BLaER1 (cell line): ENCODE results near the gene TARS2.
A peak's percentile ranks its signal among the peaks of the same experiment; 100 is the strongest.

Source experiments
- H3K27ac ChIP-seq: shearing (Covaris generic); formaldehyde crosslinking; 2 replicates; pipeline ENCODE4 v1.8.1; 2022
- H3K27me3 ChIP-seq: shearing (Covaris generic); formaldehyde crosslinking; 2 replicates; pipeline ENCODE4 v1.8.1; 2022
- H3K36me3 ChIP-seq: shearing (Covaris generic); formaldehyde crosslinking; 2 replicates; pipeline ENCODE4 v1.8.1; 2022
- H3K4me1 ChIP-seq: shearing (Covaris generic); formaldehyde crosslinking; 2 replicates; pipeline ENCODE4 v1.8.1; 2022
- H3K4me2 ChIP-seq: shearing (Covaris generic); formaldehyde crosslinking; 2 replicates; pipeline ENCODE4 v1.8.1; 2022
- H3K4me3 ChIP-seq: shearing (Covaris generic); formaldehyde crosslinking; 2 replicates; pipeline ENCODE4 v1.8.1; 2022
- H3K9ac ChIP-seq: shearing (Covaris generic); formaldehyde crosslinking; 2 replicates; pipeline ENCODE4 v1.8.1; 2022
- H3K9me3 ChIP-seq: shearing (Covaris generic); formaldehyde crosslinking; 2 replicates; pipeline ENCODE4 v1.8.1; 2022
- H4K20me1 ChIP-seq: shearing (Covaris generic); formaldehyde crosslinking; 2 replicates; pipeline ENCODE4 v1.8.1; 2022
- Cebpa-rat ChIP-seq: shearing (Covaris generic); IDR thresholded peaks from 2 replicates; pipeline ENCODE4 v1.8.1; 2022

The TARS2 gene

GRCh38 chr1:150476754-150477153 lies 10.5 kb upstream of the TARS2 start:
- Histone ChIP-seq H3K36me3 (peaks cover 23% of the 10 kb centered on the region), H3K4me2 (no peak overlapping the region), H3K4me3 (no peak overlapping the region), H3K27ac (no peak overlapping the region), H3K4me1 (no peaks in the 10 kb centered on the region), H3K9me3 (no peaks in the 10 kb centered on the region), H3K9ac (no peak overlapping the region), H4K20me1 (no peaks in the 10 kb centered on the region), H3K27me3 (no peaks in the 10 kb centered on the region)
- TF ChIP-seq Cebpa-rat: no peak

GRCh38 chr1:150477320-150477719 lies 9.9 kb upstream of the TARS2 start:
- Histone ChIP-seq H3K27me3 (no peaks in the 10 kb centered on the region), H3K27ac (no peak overlapping the region), H3K4me2 (no peak overlapping the region), H4K20me1 (no peaks in the 10 kb centered on the region), H3K4me3 (no peak overlapping the region), H3K9ac (no peak overlapping the region), H3K9me3 (no peaks in the 10 kb centered on the region), H3K4me1 (no peaks in the 10 kb centered on the region), H3K36me3 (peaks cover 17% of the 10 kb centered on the region)
- no peak for TF ChIP-seq Cebpa-rat

- no peaks in the 10 kb centered on the region for H3K9me3 ChIP-seq
- H3K4me2 ChIP-seq: no peak overlapping the region
- H3K9ac ChIP-seq: no peak overlapping the region
- H4K20me1 ChIP-seq: no peaks in the 10 kb centered on the region
- H3K4me3 ChIP-seq: no peak overlapping the region
- no peak for TF ChIP-seq Cebpa-rat
- no peak overlapping the region for H3K27ac ChIP-seq
- H3K36me3 ChIP-seq: peaks cover 13% of the 10 kb centered on the region
- no peaks in the 10 kb centered on the region for H3K4me1 ChIP-seq
- H3K27me3 ChIP-seq: no peaks in the 10 kb centered on the region
Measured at GRCh38 chr1:150477733-150478132, 9.5 kb upstream of the TARS2 start.

GRCh38 chr1:150479370-150479769 lies 7.8 kb upstream of the TARS2 start:
- no peaks in the 10 kb centered on the region for H3K27me3 ChIP-seq
- H4K20me1 ChIP-seq: no peaks in the 10 kb centered on the region
- no peak overlapping the region for H3K4me3 ChIP-seq
- no peak overlapping the region for H3K4me2 ChIP-seq
- H3K36me3 ChIP-seq: no peaks in the 10 kb centered on the region; the same call in 1 of the 2 replicates
- no peak overlapping the region for H3K27ac ChIP-seq
- no peak overlapping the region for H3K9ac ChIP-seq
- H3K9me3 ChIP-seq: no peaks in the 10 kb centered on the region
- no peaks in the 10 kb centered on the region for H3K4me1 ChIP-seq
- no peak for TF ChIP-seq Cebpa-rat

- TF ChIP-seq Cebpa-rat: no peak
Measured at GRCh38 chr1:150479927-150480352, 7.3 kb upstream of the TARS2 start.

GRCh38 chr1:150484431-150484830 lies 2.8 kb upstream of the TARS2 start:
- Histone ChIP-seq H3K27me3 (no peaks in the 10 kb centered on the region), H3K9ac (no peak overlapping the region), H3K4me3 (no peak overlapping the region), H3K4me1 (peaks cover 17% of the 10 kb centered on the region), H3K36me3 (peaks cover 4% of the 10 kb centered on the region; the same call in 1 of the 2 replicates), H3K4me2 (no peak overlapping the region), H3K9me3 (no peaks in the 10 kb centered on the region), H3K27ac (no peak overlapping the region), H4K20me1 (no peaks in the 10 kb centered on the region)
- TF ChIP-seq Cebpa-rat: no peak

More at GRCh38 chr1:150479927-150480352, 7.3 kb upstream of the TARS2 start:
- H3K27ac ChIP-seq: no peak overlapping the region
- no peaks in the 10 kb centered on the region for H3K27me3 ChIP-seq
- no peaks in the 10 kb centered on the region for H3K36me3 ChIP-seq
- no peak overlapping the region for H3K9ac ChIP-seq
- H3K4me2 ChIP-seq: no peak overlapping the region
- H3K4me3 ChIP-seq: no peak overlapping the region
- H3K4me1 ChIP-seq: no peaks in the 10 kb centered on the region
- no peaks in the 10 kb centered on the region for H3K9me3 ChIP-seq
- H4K20me1 ChIP-seq: no peaks in the 10 kb centered on the region

- Histone ChIP-seq H3K9ac (no peak overlapping the region), H3K36me3 (peaks cover 8% of the 10 kb centered on the region; the same call in 1 of the 2 replicates), H3K4me3 (no peak overlapping the region), H4K20me1 (no peaks in the 10 kb centered on the region), H3K4me1 (peaks cover 17% of the 10 kb centered on the region), H3K9me3 (no peaks in the 10 kb centered on the region), H3K27me3 (no peaks in the 10 kb centered on the region), H3K27ac (no peak overlapping the region), H3K4me2 (no peak overlapping the region)
- no peak for TF ChIP-seq Cebpa-rat
Measured at GRCh38 chr1:150484861-150485260, 2.4 kb upstream of the TARS2 start.

GRCh38 chr1:150487763-150488115 lies 520 bp downstream of the TARS2 start:
- H3K27me3 ChIP-seq: no peaks in the 10 kb centered on the region
- H3K4me1 ChIP-seq: peaks cover 17% of the 10 kb centered on the region
- no peak for TF ChIP-seq Cebpa-rat
- H3K4me3 ChIP-seq: peak overlapping the region; percentile 83
- H3K27ac ChIP-seq: peak overlapping the region; percentile 84
- H3K9me3 ChIP-seq: no peaks in the 10 kb centered on the region
- peak overlapping the region; percentile 95 for H3K4me2 ChIP-seq
- peak overlapping the region; percentile 86 for H3K9ac ChIP-seq
- H4K20me1 ChIP-seq: no peaks in the 10 kb centered on the region
- H3K36me3 ChIP-seq: peaks cover 37% of the 10 kb centered on the region

- H3K36me3 ChIP-seq: peaks cover 90% of the 10 kb centered on the region
- no peak for TF ChIP-seq Cebpa-rat
- no peak overlapping the region for H3K4me3 ChIP-seq
- H3K27me3 ChIP-seq: no peaks in the 10 kb centered on the region
- no peaks in the 10 kb centered on the region for H3K9me3 ChIP-seq
- H4K20me1 ChIP-seq: no peaks in the 10 kb centered on the region
- H3K27ac ChIP-seq: no peak overlapping the region
- H3K4me1 ChIP-seq: peaks cover 15% of the 10 kb centered on the region
- no peak overlapping the region for H3K4me2 ChIP-seq
- no peak overlapping the region for H3K9ac ChIP-seq
Measured at GRCh38 chr1:150493175-150493574, 6.0 kb downstream of the TARS2 start.

GRCh38 chr1:150498342-150498741 lies 11.1 kb downstream of the TARS2 start:
- H3K4me2 ChIP-seq: peak overlapping the region; percentile 81
- peaks cover 18% of the 10 kb centered on the region for H3K4me1 ChIP-seq
- H3K4me3 ChIP-seq: no peak overlapping the region; the same call in 1 of the 2 replicates
- H3K27me3 ChIP-seq: no peaks in the 10 kb centered on the region
- no peaks in the 10 kb centered on the region for H3K9me3 ChIP-seq
- peak overlapping the region; percentile 87 for H3K27ac ChIP-seq
- H4K20me1 ChIP-seq: no peaks in the 10 kb centered on the region
- H3K36me3 ChIP-seq: peaks cover 89% of the 10 kb centered on the region
- TF ChIP-seq Cebpa-rat: no peak
- peak overlapping the region; percentile 61 for H3K9ac ChIP-seq

- Histone ChIP-seq H3K9ac (no peak overlapping the region), H3K4me2 (no peak overlapping the region), H3K27ac (no peak overlapping the region), H3K4me1 (peaks cover 33% of the 10 kb centered on the region), H4K20me1 (no peaks in the 10 kb centered on the region), H3K27me3 (no peaks in the 10 kb centered on the region), H3K4me3 (no peak overlapping the region), H3K9me3 (no peaks in the 10 kb centered on the region), H3K36me3 (peaks cover 63% of the 10 kb centered on the region)
- no peak for TF ChIP-seq Cebpa-rat
Measured at GRCh38 chr1:150505431-150505830, 18.2 kb downstream of the TARS2 start.
